ENCODE measurements around the gene VPS36.
A peak's percentile ranks its signal among the peaks of the same experiment; 100 is the strongest.

Gene VPS36

DNA sequence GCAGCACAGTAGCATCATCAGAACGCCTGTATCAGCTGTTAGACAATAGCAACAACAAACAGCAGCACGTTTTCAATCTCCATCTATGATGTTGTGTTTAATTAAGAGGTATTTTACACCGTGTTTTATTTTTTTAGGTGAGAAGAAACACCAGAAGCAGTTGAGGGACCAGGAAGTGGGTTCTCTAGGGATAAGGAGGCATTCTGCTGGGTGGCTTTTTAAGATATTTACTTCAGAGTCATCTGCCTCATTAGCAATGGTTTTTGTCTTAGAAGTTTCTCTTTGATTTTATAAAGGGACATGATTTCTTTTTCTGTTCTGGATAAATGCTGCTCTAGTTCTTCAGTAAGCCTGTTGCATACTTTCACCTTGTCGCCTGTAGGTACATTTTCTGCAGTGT lies 13.1 kb upstream of the VPS36 start:
- H3K4me2 ChIP-seq: no peak overlapping the region
- H3K36me3 ChIP-seq (ENCODE audit: insufficient read depth): peaks cover 7% of the 10 kb centered on the region; the same call in 1 of the 2 replicates
- H4K20me1 ChIP-seq (ENCODE audit: insufficient read depth): no peaks in the 10 kb centered on the region
- TF ChIP-seq, protein P1, sequence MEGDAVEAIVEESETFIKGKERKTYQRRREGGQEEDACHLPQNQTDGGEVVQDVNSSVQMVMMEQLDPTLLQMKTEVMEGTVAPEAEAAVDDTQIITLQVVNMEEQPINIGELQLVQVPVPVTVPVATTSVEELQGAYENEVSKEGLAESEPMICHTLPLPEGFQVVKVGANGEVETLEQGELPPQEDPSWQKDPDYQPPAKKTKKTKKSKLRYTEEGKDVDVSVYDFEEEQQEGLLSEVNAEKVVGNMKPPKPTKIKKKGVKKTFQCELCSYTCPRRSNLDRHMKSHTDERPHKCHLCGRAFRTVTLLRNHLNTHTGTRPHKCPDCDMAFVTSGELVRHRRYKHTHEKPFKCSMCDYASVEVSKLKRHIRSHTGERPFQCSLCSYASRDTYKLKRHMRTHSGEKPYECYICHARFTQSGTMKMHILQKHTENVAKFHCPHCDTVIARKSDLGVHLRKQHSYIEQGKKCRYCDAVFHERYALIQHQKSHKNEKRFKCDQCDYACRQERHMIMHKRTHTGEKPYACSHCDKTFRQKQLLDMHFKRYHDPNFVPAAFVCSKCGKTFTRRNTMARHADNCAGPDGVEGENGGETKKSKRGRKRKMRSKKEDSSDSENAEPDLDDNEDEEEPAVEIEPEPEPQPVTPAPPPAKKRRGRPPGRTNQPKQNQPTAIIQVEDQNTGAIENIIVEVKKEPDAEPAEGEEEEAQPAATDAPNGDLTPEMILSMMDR (conservative IDR thresholded peaks at IDR 0.05; ENCODE audit: low read depth, low read length): no peak
- no peak overlapping the region for H3K9ac ChIP-seq
- H3K79me2 ChIP-seq (ENCODE audit: insufficient read depth, low read depth): peaks cover 63% of the 10 kb centered on the region
- no peaks in the 10 kb centered on the region for H3K27me3 ChIP-seq (ENCODE audit: insufficient read depth, low read depth)
- H3K4me3 ChIP-seq (IDR thresholded peaks at IDR 0.05; ENCODE audit: insufficient read depth, low read depth, low read length): no peak overlapping the region
- no peak overlapping the region for H3K27ac ChIP-seq
- peaks cover 46% of the 10 kb centered on the region for H3K4me1 ChIP-seq (ENCODE audit: low read depth, poor library complexity, severe bottlenecking)
- no peak overlapping the region for H2AFZ ChIP-seq (ENCODE audit: low read depth)

DNA sequence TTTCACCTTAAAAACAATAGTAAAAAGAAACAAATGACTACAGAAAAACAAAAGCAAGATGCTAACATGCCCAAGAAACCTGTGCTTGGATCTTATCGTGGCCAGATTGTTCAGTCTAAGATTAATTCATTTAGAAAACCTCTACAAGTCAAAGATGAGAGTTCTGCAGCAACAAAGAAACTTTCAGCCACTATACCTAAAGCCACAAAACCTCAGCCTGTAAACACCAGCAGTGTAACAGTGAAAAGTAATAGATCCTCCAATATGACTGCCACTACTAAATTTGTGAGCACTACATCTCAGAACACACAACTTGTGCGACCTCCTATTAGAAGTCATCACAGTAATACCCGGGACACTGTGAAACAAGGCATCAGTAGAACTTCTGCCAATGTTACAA lies 10.8 kb upstream of the VPS36 start:
- H2AFZ ChIP-seq (ENCODE audit: low read depth): no peak overlapping the region
- H3K27me3 ChIP-seq (ENCODE audit: insufficient read depth, low read depth): no peaks in the 10 kb centered on the region
- no peaks in the 10 kb centered on the region for H4K20me1 ChIP-seq (ENCODE audit: insufficient read depth)
- H3K4me3 ChIP-seq (IDR thresholded peaks at IDR 0.05; ENCODE audit: insufficient read depth, low read depth, low read length): no peak overlapping the region
- H3K36me3 ChIP-seq (ENCODE audit: insufficient read depth): peaks cover 14% of the 10 kb centered on the region; the same call in 1 of the 2 replicates
- H3K79me2 ChIP-seq (ENCODE audit: insufficient read depth, low read depth): peaks cover 83% of the 10 kb centered on the region
- no peak overlapping the region for H3K9ac ChIP-seq
- peak overlapping the region; percentile 57 for H3K4me2 ChIP-seq
- peaks cover 69% of the 10 kb centered on the region for H3K4me1 ChIP-seq (ENCODE audit: low read depth, poor library complexity, severe bottlenecking)
- TF ChIP-seq, protein P1 (conservative IDR thresholded peaks at IDR 0.05; ENCODE audit: low read depth, low read length): no peak
- H3K27ac ChIP-seq: peak overlapping the region; percentile 19; the same call in 1 of the 2 replicates

DNA sequence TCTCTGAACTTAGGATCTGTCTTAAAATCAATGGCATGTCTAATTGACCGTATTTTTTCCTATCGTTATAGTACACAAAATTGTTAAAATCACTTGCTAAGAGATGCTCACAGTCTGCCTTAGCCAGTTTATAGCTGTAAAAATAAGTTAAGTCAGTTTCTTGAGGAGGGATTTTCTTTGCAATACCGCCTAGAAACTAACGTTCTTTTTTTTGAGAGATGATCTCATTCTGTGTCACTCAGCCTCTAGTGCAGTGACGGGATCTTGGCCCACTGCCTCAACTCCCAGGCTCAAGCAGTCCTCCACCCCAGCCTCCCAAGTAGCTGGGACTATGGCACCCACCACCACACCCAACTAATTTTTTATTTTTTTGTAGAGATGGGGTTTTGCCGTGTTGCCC lies 9.2 kb upstream of the VPS36 start:
- H3K27me3 ChIP-seq (ENCODE audit: insufficient read depth, low read depth): no peaks in the 10 kb centered on the region
- H3K4me2 ChIP-seq: no peak overlapping the region
- no peaks in the 10 kb centered on the region for H4K20me1 ChIP-seq (ENCODE audit: insufficient read depth)
- peaks cover 82% of the 10 kb centered on the region for H3K79me2 ChIP-seq (ENCODE audit: insufficient read depth, low read depth)
- H3K27ac ChIP-seq: no peak overlapping the region
- H3K4me1 ChIP-seq (ENCODE audit: low read depth, poor library complexity, severe bottlenecking): peaks cover 69% of the 10 kb centered on the region
- no peak overlapping the region for H3K9ac ChIP-seq
- peaks cover 10% of the 10 kb centered on the region; the same call in 1 of the 2 replicates for H3K36me3 ChIP-seq (ENCODE audit: insufficient read depth)
- H3K4me3 ChIP-seq (IDR thresholded peaks at IDR 0.05; ENCODE audit: insufficient read depth, low read depth, low read length): no peak overlapping the region
- no peak overlapping the region for H2AFZ ChIP-seq (ENCODE audit: low read depth)
- TF ChIP-seq, protein P1 (conservative IDR thresholded peaks at IDR 0.05; ENCODE audit: low read depth, low read length): no peak

DNA sequence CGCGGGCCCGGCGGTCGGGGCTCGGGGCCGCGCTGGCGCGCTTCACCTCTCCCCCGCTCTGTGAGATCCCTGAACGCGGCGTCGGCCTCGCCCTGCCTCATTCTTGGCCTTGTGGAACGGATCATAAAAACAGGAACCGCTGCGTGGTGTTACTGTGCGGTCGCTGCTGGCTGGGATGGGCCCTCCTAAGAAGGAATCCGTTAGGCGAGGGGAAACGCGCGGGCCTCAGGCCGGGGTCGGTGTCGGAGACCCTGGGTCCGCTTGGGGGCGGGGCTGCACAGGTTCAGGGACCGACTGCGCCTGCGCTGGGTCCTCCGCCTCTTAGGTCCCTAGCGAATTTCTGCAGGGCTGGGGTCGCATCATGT lies 5.2 kb upstream of the VPS36 start:
- Histone ChIP-seq H3K4me2 (peak overlapping the region; percentile 85), H4K20me1 (ENCODE audit: insufficient read depth) (no peaks in the 10 kb centered on the region), H3K4me3 (IDR thresholded peaks at IDR 0.05; ENCODE audit: insufficient read depth, low read depth, low read length) (no peak overlapping the region), H3K4me1 (ENCODE audit: low read depth, poor library complexity, severe bottlenecking) (peaks cover 67% of the 10 kb centered on the region), H3K27ac (peak overlapping the region; percentile 98), H3K79me2 (ENCODE audit: insufficient read depth, low read depth) (peaks cover 62% of the 10 kb centered on the region), H3K36me3 (ENCODE audit: insufficient read depth) (peaks cover 10% of the 10 kb centered on the region; the same call in 1 of the 2 replicates), H3K27me3 (ENCODE audit: insufficient read depth, low read depth) (no peaks in the 10 kb centered on the region), H2AFZ (ENCODE audit: low read depth) (peak overlapping the region; percentile 44), H3K9ac (peak overlapping the region; percentile 80)
- TF ChIP-seq, protein P1 (conservative IDR thresholded peaks at IDR 0.05; ENCODE audit: low read depth, low read length): no peak
